Left ventricle myocardium inferior (tissue), 1 donor: ENCODE data around the gene CEP131. TPM values are rescaled to one million over a fixed set of nuclear protein-coding genes. Genes with fewer than 3 reads are reported as not detected.

Source experiments
- DNase-seq: peaks from one replicate; pipeline ENCODE4 v3.0.0-alpha.2; 2020
- H3K27ac ChIP-seq: fragments of 200-600 bp; replicated peaks from 2 replicates; pipeline ENCODE4 v1.8.0; 2021
- H3K27me3 ChIP-seq: fragments of 200-600 bp; 2 replicates; pipeline ENCODE4 v1.8.0; 2021; ENCODE audit warnings: low read depth
- H3K36me3 ChIP-seq: fragments of 200-600 bp; 2 replicates; pipeline ENCODE4 v1.8.0; 2021
- H3K4me1 ChIP-seq: fragments of 200-600 bp; 2 replicates; pipeline ENCODE4 v1.8.0; 2021
- H3K4me3 ChIP-seq: fragments of 200-600 bp; 2 replicates; pipeline ENCODE4 v1.8.0; 2021; ENCODE audit warnings: mild to moderate bottlenecking, moderate library complexity
- H3K9me3 ChIP-seq: fragments of 200-600 bp; replicated peaks from 2 replicates; pipeline ENCODE4 v1.8.0; 2021
- CTCF ChIP-seq: fragments of 200-600 bp; IDR thresholded peaks from 2 replicates; pipeline ENCODE4 v1.8.0; 2021; ENCODE audit warnings: antibody characterized with exemption, mild to moderate bottlenecking, borderline replicate concordance
- intact Hi-C: fragments of 100-400 bp; cut with micrococcal nuclease; formaldehyde crosslinking; loops from one replicate; pipeline ENCODE4 v1.11.0; 2022
- total RNA-seq: library from RNA; stranded (reverse); fragmentation: NEBNext Ultra II Directional; extraction: Animal tissue kit (Norgen Biotek cat#: 25700); gene quantifications from one replicate; pipeline ENCODE4 v1.2.1, GENCODE V29; 2021
- donor health status: DM: no; HTN: yes; CAD: no; lungs with severe emphysema.

Gene CEP131
- total RNA-seq, 1 donor from 2014 or later: 7.6 TPM

- intact Hi-C loops: no loop called here
- no peak for TF ChIP-seq CTCF
Measured at GRCh38 chr17:81167194-81167524, 55.6 kb downstream of the CEP131 start.

GRCh38 chr17:81166033-81166492 lies 56.7 kb downstream of the CEP131 start, which contains the start of gene AATK:
TSS of gene AATK (minus strand) at chr17:81166221. CDS start at chr17:81165992, 229 bp downstream.
- intact Hi-C loops: no loop called here
- no peaks in the 10 kb centered on the region for H3K9me3 ChIP-seq
- H3K27ac ChIP-seq: peak within 1 kb of the TSS; percentile 46
- no peak for TF ChIP-seq CTCF
- DNase-seq: no peak
- no peaks in the 10 kb centered on the region for H3K36me3 ChIP-seq
- peaks cover 16% of the 10 kb centered on the region for H3K4me1 ChIP-seq
- H3K27me3 ChIP-seq: peaks cover 31% of the 10 kb centered on the region
- H3K4me3 ChIP-seq: peak within 1 kb of the TSS; percentile 67

More at GRCh38 chr17:81167194-81167524, 55.6 kb downstream of the CEP131 start:
- Histone ChIP-seq H3K36me3 (no peaks in the 10 kb centered on the region), H3K9me3 (no peaks in the 10 kb centered on the region), H3K27me3 (peaks cover 31% of the 10 kb centered on the region), H3K27ac (no peak overlapping the region), H3K4me3 (no peak overlapping the region), H3K4me1 (peaks cover 15% of the 10 kb centered on the region)
- DNase-seq: no peak

GRCh38 chr17:81165246-81166032 lies 57.3 kb downstream of the CEP131 start, which contains the start of gene PVALEF:
TSS of gene PVALEF (plus strand) at chr17:81165507. CDS start at chr17:81181227, 15,720 bp downstream.
- Histone ChIP-seq H3K36me3 (no peaks in the 10 kb centered on the region), H3K27ac (peak within 1 kb of the TSS; percentile 46), H3K27me3 (peaks cover 31% of the 10 kb centered on the region), H3K4me3 (peak within 1 kb of the TSS; percentile 67), H3K9me3 (no peaks in the 10 kb centered on the region), H3K4me1 (peaks cover 23% of the 10 kb centered on the region)
- no peak for DNase-seq
- TF ChIP-seq CTCF: no peak
- intact Hi-C loops: no loop called here

GRCh38 chr17:81164371-81165245 lies 58.2 kb downstream of the CEP131 start:
- intact Hi-C loops: no loop called here
- peak overlapping the region; percentile 67 for H3K4me3 ChIP-seq
- no peak for DNase-seq
- no peaks in the 10 kb centered on the region for H3K9me3 ChIP-seq
- peaks cover 31% of the 10 kb centered on the region for H3K27me3 ChIP-seq
- peak overlapping the region; percentile 46 for H3K27ac ChIP-seq
- H3K4me1 ChIP-seq: peaks cover 31% of the 10 kb centered on the region
- H3K36me3 ChIP-seq: no peaks in the 10 kb centered on the region
- no peak for TF ChIP-seq CTCF

GRCh38 chr17:81163703-81164370 lies 58.9 kb downstream of the CEP131 start:
- Histone ChIP-seq H3K4me3 (no peak overlapping the region), H3K27ac (no peak overlapping the region), H3K9me3 (no peaks in the 10 kb centered on the region), H3K27me3 (peaks cover 31% of the 10 kb centered on the region), H3K36me3 (no peaks in the 10 kb centered on the region), H3K4me1 (peaks cover 32% of the 10 kb centered on the region)
- no peak for TF ChIP-seq CTCF
- intact Hi-C loops: no loop called here
- no peak for DNase-seq
